GM19324 (cell line): ENCODE results near the gene OTOG.

Source experiments
- ATAC-seq: cut with Tn5 transposase; IDR thresholded peaks from one replicate; pipeline ENCODE4 v1.9.1; 2021; ENCODE audit warnings: mild to moderate bottlenecking, moderate library complexity; ENCODE audit not compliant: unreplicated experiment, low FRiP score

Gene OTOG

DNA sequence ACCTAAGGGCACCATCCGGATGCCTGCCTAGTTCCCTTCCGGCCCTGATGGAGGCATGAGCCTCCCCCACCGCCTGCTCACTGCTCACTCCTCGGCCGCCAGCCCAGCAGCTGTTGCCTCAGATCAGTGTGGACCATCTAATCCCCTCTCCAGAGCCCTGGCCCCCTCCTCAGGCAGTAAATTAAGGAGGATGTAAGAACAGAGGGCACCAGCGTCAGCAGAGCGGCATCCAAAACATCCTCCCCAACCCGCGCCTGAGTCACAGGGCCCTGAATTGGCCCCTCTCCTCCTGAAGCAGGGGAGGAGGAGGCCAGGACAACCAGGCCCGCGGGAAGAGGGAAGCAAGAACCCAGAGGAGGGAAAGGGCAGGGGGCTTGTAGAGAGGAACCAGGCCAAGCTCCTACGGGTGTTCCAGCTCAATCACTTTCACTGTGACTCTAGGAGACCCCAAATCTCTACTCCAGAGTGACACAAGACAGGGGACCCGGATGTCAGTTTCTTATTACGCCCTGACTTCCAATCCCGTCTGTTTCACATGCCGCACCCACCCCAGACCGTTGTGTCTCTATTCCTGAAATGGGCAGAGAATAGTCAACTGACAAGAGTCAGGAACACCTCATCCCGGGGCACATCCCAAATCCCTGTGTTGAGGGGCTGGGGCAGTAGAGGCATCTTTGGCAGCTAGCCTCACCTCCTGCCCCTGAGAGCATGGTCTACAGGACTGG, 141.0 kb downstream of the OTOG start:
- ATAC-seq, result no peak

DNA sequence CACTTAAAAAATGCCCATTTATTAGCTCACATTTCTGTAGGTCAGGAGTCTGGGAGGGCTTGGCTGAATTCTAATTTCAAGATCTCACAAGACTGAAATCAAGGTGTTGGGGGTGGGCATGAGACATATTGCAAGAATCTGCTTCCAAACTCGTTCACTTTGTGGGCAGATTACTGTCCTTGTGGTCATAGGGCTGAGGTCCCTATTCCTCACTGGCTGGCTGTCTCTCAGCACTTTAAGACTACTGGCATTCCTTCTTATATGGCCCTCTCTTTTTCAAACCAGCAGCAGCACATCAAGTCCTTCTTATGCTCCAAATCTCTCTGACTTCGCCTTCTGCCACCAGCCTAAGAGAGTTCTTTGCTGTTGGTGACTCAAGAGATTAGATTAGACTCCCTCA, 144.5 kb downstream of the OTOG start:
- no peak for ATAC-seq

DNA sequence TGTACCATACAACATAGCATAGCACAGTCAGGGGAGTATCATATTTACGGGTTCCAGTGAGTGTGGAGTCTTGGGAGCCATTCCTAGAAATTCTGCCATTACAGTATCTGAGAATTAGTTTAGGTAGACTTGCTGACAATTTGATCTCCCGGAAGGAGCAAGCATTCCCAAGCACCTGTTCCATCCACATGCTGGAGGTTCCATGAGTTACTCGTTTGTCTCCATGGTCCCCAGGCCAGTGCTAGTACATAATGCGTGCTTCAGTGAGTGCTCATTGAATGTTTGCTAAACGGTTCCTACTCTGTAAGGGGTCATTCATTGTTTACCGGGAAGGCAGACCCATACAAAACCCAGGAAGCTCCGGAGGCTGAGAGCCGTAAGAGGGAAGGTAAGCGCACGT, 144.9 kb downstream of the OTOG start:
- no peak for ATAC-seq

DNA sequence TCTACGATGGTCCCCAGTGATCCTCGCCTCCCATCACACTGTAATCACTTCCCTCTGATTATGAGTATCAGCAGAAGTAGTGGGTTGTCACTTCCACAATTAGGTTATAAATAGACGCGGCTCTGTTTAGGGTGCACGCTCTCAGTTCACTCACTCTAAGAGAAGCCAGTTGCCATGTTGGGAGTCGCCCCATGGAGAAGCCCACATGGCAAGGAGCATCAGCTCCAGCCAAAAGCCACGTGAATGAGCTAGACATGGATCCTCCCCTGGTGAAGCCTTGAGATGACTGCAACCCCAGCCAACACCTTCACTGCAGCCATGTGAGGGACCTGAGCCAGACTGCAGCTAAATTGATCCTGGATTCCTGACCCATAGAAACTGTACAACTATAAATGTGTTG, 145.9 kb downstream of the OTOG start:
- no peak for ATAC-seq

DNA sequence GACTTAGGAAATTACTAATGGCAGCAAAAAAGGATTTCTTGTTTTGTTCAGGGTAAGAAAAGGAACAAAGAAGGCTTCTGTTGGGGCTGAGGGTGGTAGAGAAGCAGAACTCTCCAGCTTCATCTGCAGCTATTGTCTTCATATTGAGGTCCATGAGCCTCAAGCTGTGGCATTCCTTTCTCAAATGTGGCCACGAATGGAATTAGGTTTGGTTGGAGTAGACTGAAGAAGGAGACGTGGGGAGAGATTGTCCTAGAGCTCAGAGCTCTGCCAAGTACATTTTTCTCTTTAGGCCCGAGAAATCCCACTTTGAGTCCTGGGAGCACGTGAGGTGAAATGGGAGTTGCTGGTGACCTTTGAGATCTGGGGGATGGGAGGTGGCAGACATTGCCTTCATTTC, 146.5 kb downstream of the OTOG start:
- ATAC-seq, result no peak

DNA sequence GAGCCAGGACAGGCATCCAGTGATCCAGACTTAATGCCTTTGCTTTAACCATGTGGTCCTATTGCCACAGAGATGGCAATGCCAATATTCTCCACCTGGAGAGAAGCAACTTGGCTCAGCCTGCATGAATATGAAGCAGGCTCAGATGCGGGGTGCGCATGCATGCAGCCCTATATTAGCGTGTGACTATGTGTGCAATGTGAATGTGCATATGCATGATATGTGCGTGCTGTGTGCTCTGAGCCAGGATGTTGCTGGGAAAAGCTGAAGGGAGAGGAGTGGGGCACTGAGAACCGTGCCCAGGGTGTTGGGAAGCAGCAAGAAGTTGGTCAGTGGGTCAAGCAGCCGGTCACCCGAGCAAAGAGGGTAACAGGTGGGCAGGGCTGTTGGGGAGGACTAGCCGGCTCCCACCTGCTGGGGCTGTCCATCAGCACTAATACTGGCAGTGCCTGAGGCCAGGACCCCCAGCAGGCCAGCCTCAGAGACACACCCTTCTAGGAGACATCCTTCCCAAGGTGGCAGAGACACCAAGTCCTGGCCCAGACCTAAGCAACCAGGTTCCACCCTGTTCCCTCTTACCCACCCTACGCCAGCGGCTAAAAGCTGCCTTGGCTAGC, 147.5 kb downstream of the OTOG start:
- no peak for ATAC-seq

DNA sequence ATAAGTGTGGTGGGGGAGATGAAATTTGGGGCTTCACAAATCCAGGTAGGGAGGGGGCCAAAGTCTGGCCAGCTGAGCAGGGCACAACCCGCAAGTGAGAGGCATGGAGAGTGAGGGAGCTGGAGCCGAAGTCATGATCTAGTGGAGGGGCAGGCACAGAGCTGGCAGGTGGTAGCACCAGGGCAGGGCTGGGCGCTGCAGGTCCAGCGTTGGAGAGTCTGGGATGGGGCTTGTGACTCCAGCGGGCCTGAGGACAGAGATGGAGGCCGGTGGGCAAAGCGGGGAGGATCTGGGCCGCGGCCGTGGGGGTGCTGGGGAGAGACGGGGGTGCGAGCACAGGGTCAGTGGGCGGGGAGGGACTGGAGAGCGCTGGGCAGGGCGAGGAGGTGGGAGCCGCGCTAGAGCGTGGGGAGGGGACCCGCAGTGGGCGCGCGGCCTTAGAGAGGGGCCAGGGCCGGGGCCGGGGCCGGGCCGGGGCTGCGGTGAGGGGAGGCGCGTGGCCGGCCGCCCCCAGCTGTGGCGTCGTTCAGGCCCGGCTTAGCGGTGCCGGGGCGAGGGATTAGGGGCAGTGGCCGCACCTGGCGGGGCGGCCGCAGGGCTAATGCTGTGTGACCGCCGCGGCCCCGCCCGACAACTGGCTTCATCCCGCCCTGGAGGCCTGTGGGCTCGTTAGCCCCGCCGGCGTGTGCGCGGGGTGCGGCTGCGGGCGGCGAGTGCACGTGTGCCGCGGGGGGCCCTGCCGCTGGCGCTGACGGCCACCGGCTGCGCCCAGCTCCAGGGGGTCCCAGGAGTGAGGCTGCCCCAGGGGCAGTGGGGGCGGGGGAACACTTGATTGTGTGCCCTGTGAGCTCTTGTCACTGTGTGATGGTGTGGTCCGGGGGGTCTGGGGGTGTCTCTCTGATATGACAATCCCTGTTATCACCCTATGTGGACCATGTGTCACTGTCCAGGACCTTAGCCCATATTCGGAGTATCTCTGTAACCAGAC, 148.7 kb downstream of the OTOG start:
- ATAC-seq, result no peak

DNA sequence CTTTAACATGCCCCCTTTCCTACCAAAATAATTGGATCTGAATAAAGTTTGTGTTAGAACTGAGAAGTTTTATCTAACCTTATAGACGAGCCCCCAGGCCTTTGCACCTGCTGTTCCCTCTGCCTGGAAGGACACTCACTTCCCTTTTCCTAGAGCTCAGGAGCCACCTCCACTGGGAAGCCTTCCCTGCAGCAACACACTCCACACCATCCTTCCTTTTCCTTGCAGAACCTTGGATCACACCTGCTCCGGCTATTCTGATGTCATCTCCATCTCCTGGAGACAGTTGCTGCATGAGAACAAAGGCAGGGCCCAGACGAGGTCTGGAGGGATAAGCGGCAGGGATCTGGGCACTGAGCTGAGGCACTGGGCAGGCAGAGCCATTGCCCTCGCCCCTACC, 149.7 kb downstream of the OTOG start:
- no peak for ATAC-seq
